NCI-H1436 treated with DMSO at 0.1 percent for 48 hours (cell line): ENCODE results near the gene RAB36.

Source experiments
- DNase-seq: peaks from one replicate; lab custom pipeline; 2025; lab: John Stamatoyannopoulos, UW

RAB36 gene

GRCh38 chr22:23182309-23183060, 37.2 kb downstream of the RAB36 start:
- DNase-seq = no peak

GRCh38 chr22:23183061-23183698, 37.9 kb downstream of the RAB36 start:
- no peak for DNase-seq

GRCh38 chr22:23184100-23184763, 39.0 kb downstream of the RAB36 start:
- DNase-seq = no peak

GRCh38 chr22:23184764-23185113, 39.5 kb downstream of the RAB36 start:
- no peak for DNase-seq

GRCh38 chr22:23187211-23187610, 41.9 kb downstream of the RAB36 start:
- no peak for DNase-seq

GRCh38 chr22:23187871-23188700, 42.8 kb downstream of the RAB36 start:
- DNase-seq = no peak

GRCh38 chr22:23190526-23190925, 45.2 kb downstream of the RAB36 start:
- no peak for DNase-seq

GRCh38 chr22:23192133-23192532, 46.9 kb downstream of the RAB36 start:
- DNase-seq = no peak

GRCh38 chr22:23192558-23192957, 47.3 kb downstream of the RAB36 start:
- DNase-seq = no peak

GRCh38 chr22:23193196-23193827, 48.0 kb downstream of the RAB36 start:
- no peak for DNase-seq

GRCh38 chr22:23193882-23194281, 48.6 kb downstream of the RAB36 start:
- DNase-seq = no peak

GRCh38 chr22:23196165-23196564, 50.9 kb downstream of the RAB36 start:
- no peak for DNase-seq

- DNase-seq = no peak
These were observed 52.6 kb downstream of the RAB36 start for GRCh38 chr22:23197836-23198235.

GRCh38 chr22:23199159-23199558, 53.9 kb downstream of the RAB36 start:
- no peak for DNase-seq

- no peak for DNase-seq
These were observed 55.6 kb downstream of the RAB36 start for GRCh38 chr22:23200898-23201297.

GRCh38 chr22:23202812-23203451, 57.7 kb downstream of the RAB36 start:
- no peak for DNase-seq

GRCh38 chr22:23203452-23204124, 58.3 kb downstream of the RAB36 start:
- no peak for DNase-seq

- DNase-seq = no peak
These were observed 58.8 kb downstream of the RAB36 start for GRCh38 chr22:23204125-23204488.

- DNase-seq = no peak
These were observed 59.4 kb downstream of the RAB36 start for GRCh38 chr22:23204541-23205157.

GRCh38 chr22:23205339-23206049, 60.2 kb downstream of the RAB36 start:
- no peak for DNase-seq
